IMR-90 (cell line): ENCODE measurements around the gene FBXL4. TPM values are rescaled to one million over a fixed set of nuclear protein-coding genes. Genes with fewer than 3 reads are reported as not detected.

Experiments used
- polyA plus RNA-seq, 3 experiments: library from polyadenylated mRNA; depleted of rRNA; stranded (reverse); fragments of >200 nt; gene quantifications; 2 replicates each; pipeline ENCODE4 v1.2.3, GENCODE V29; 2012; ENCODE audit warnings: low replicate concordance in 1 of 3
- total RNA-seq: library from RNA; depleted of rRNA; stranded (reverse); fragments of >200 nt; gene quantifications from 2 replicates; pipeline ENCODE4 v1.2.3, GENCODE V29; 2012; rRNA removed

Gene FBXL4
- total and polyA plus RNA-seq, 2 of the 4 experiments (the other 2 are of a cell fraction), result 7.8 to 17.6 TPM

Other genes starting within 250 kb of the FBXL4 start
- not detected in 2 replicates for gene POU3F2, start 113.4 kb downstream of the FBXL4 start, total RNA-seq
- gene POU3F2, start 113.4 kb downstream of the FBXL4 start, polyA plus RNA-seq (2012; rRNA removed), result not detected in 2 replicates